Measurements from ENCODE around the gene FAM222B.
"Not testable (repeated sequence)": the region's sequence is repeated elsewhere in the genome, so short reads cannot be mapped to it uniquely, and the experiment has no call there.

FAM222B gene

GRCh38 chr17:28724500-28725165 is 118.0 kb downstream of the FAM222B start:
- Histone ChIP-seq H3K4me3 (ENCODE audit: low read length) (no peak overlapping the region), H3K9me3 (ENCODE audit: control insufficient read depth, low read length) (no peaks in the 10 kb centered on the region), H3K9ac (ENCODE audit: low read length) (peak overlapping the region; percentile 70), H3K4me1 (ENCODE audit: control insufficient read depth, insufficient read depth, low read length) (peaks cover 57% of the 10 kb centered on the region), H3K36me3 (ENCODE audit: control insufficient read depth, insufficient read depth, low read length) (peaks cover 11% of the 10 kb centered on the region), H3K27me3 (ENCODE audit: control insufficient read depth, insufficient read depth, low read length) (no peaks in the 10 kb centered on the region)

GRCh38 chr17:28723836-28724499 is 118.6 kb downstream of the FAM222B start:
- H3K9me3 ChIP-seq (ENCODE audit: control insufficient read depth, low read length); H3K4me3 ChIP-seq (ENCODE audit: low read length); H3K9ac ChIP-seq (ENCODE audit: low read length); H3K27me3 ChIP-seq (ENCODE audit: control insufficient read depth, insufficient read depth, low read length): not testable (repeated sequence)
- peaks cover 51% of the 10 kb centered on the region for H3K4me1 ChIP-seq (ENCODE audit: control insufficient read depth, insufficient read depth, low read length)
- H3K36me3 ChIP-seq (ENCODE audit: control insufficient read depth, insufficient read depth, low read length): peaks cover 11% of the 10 kb centered on the region

GRCh38 chr17:28723159-28723835 is 119.3 kb downstream of the FAM222B start:
- Histone ChIP-seq H3K9ac (ENCODE audit: low read length) (no peak overlapping the region), H3K4me3 (ENCODE audit: low read length) (no peak overlapping the region), H3K4me1 (ENCODE audit: control insufficient read depth, insufficient read depth, low read length) (peaks cover 53% of the 10 kb centered on the region), H3K27me3 (ENCODE audit: control insufficient read depth, insufficient read depth, low read length) (no peaks in the 10 kb centered on the region), H3K36me3 (ENCODE audit: control insufficient read depth, insufficient read depth, low read length) (peaks cover 11% of the 10 kb centered on the region), H3K9me3 (ENCODE audit: control insufficient read depth, low read length) (no peaks in the 10 kb centered on the region)

DNA sequence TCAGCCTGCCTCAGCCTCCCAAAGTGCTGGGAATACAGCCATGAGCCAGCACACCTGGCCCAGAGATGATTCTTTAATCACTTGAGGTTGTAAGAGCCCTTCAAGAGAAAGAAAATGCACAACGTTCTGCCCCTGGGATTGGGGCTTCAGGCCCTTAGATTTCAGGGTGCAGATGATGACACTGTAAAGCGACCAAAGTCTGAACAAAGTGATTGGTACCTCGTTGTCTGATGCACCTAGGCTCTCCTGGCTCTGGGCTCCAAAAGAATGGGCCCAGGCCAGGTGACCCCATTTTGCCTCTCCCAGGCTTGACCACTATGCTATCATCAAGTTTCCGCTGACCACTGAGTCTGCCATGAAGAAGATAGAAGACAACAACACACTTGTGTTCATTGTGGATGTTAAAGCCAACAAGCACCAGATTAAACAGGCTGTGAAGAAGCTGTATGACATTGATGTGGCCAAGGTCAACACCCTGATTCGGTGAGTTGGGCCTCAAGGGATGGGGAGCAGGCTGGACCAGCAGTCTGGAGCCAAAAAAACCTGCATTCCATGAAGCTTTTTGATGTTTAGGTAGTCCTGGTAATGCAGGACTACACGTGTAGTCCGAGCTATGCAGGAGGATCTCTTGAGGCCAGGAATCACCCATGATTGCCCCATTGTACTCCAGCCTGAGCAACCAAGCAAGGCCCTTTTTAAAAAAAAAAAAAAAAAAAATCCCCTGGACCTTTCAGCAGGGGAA is 120.0 kb downstream of the FAM222B start:
- Histone ChIP-seq H3K9ac (ENCODE audit: low read length) (peak overlapping the region; percentile 85), H3K4me1 (ENCODE audit: control insufficient read depth, insufficient read depth, low read length) (peaks cover 52% of the 10 kb centered on the region)

GRCh38 chr17:28720997-28721329 is 121.6 kb downstream of the FAM222B start:
- H3K36me3 ChIP-seq (ENCODE audit: control insufficient read depth, insufficient read depth, low read length): peaks cover 11% of the 10 kb centered on the region
- not testable (repeated sequence) for H3K9me3 ChIP-seq (ENCODE audit: control insufficient read depth, low read length); H3K27me3 ChIP-seq (ENCODE audit: control insufficient read depth, insufficient read depth, low read length)
- H3K4me3 ChIP-seq (ENCODE audit: low read length): peak overlapping the region; percentile 39
- H3K9ac ChIP-seq (ENCODE audit: low read length): peak overlapping the region; percentile 85
- H3K4me1 ChIP-seq (ENCODE audit: control insufficient read depth, insufficient read depth, low read length): peaks cover 47% of the 10 kb centered on the region

More for the DNA sequence above, 120.0 kb downstream of the FAM222B start:
- no peaks in the 10 kb centered on the region for H3K27me3 ChIP-seq (ENCODE audit: control insufficient read depth, insufficient read depth, low read length)
- no peaks in the 10 kb centered on the region for H3K9me3 ChIP-seq (ENCODE audit: control insufficient read depth, low read length)
- H3K36me3 ChIP-seq (ENCODE audit: control insufficient read depth, insufficient read depth, low read length): peaks cover 11% of the 10 kb centered on the region
- H3K4me3 ChIP-seq (ENCODE audit: low read length): no peak overlapping the region

- Histone ChIP-seq H3K4me3 (ENCODE audit: low read length) (peak overlapping the region; percentile 39), H3K9ac (ENCODE audit: low read length) (peak overlapping the region; percentile 85), H3K9me3 (ENCODE audit: control insufficient read depth, low read length) (no peaks in the 10 kb centered on the region), H3K4me1 (ENCODE audit: control insufficient read depth, insufficient read depth, low read length) (peaks cover 43% of the 10 kb centered on the region), H3K27me3 (ENCODE audit: control insufficient read depth, insufficient read depth, low read length) (peaks cover 7% of the 10 kb centered on the region), H3K36me3 (ENCODE audit: control insufficient read depth, insufficient read depth, low read length) (peaks cover 11% of the 10 kb centered on the region)
Observed at GRCh38 chr17:28720247-28720996, 122.2 kb downstream of the FAM222B start.

DNA sequence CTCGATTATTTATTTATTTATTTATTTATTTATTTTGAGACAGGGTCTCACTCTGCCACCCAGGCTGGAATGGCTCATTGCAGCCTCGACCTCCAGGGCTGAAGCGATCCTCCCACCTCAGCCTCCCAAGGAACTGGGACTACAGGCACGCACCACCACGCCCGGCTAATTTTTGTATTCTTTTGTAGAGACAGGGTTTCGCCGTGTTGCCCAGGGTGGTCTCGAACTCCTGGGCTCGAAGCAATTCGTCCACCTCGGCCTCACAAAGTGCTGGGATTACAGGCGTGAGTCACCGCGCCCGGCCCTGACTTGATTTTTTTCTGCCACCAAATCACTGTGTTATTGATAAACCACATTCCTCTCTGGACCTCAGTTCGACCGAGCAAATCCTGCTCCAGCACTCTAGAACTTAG is 123.6 kb downstream of the FAM222B start:
- peaks cover 7% of the 10 kb centered on the region for H3K27me3 ChIP-seq (ENCODE audit: control insufficient read depth, insufficient read depth, low read length)
- peaks cover 11% of the 10 kb centered on the region for H3K36me3 ChIP-seq (ENCODE audit: control insufficient read depth, insufficient read depth, low read length)
- peak overlapping the region; percentile 85 for H3K9ac ChIP-seq (ENCODE audit: low read length)
- peaks cover 29% of the 10 kb centered on the region for H3K4me1 ChIP-seq (ENCODE audit: control insufficient read depth, insufficient read depth, low read length)
- no peaks in the 10 kb centered on the region for H3K9me3 ChIP-seq (ENCODE audit: control insufficient read depth, low read length)
- peak overlapping the region; percentile 6 for H3K4me3 ChIP-seq (ENCODE audit: low read length)

GRCh38 chr17:28718333-28719020 is 124.1 kb downstream of the FAM222B start:
- peaks cover 27% of the 10 kb centered on the region for H3K4me1 ChIP-seq (ENCODE audit: control insufficient read depth, insufficient read depth, low read length)

DNA sequence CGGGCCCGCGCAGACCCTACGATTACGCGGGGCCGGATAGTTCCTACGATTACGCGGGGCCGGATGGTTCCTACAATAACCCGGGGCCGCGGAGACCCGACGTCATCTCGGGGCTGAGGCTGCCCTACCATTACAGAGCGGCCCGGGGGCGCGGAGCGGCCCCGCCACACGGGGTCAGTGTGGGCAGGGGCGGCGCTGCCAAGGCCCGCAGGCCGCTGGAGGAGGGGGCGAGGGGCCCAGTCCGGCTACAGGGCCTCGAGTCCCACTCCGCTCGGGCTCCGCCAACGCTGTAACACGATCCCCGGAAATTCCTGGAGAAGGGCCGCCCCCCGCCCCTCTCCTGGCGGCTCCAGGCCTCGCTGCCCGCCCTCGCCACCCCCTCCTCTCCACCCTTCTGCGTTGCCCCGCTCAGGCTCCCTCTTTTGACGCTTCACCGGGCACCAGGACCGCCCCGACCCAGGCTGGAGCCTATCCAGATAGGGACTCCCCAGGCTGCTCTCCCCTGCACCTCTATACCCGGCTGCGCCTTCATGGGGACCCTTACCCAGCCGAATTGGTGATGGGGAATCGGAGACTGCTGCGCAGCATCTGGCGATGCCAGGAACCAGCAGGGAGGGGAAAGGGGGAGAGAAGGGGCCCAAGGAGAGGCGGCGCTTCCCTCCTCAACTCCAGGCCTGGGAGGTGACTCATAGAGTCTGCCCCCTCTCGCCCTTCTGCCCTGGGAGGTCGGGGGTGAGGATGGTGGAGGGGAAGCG is 124.8 kb downstream of the FAM222B start, which contains the start of gene RAB34:
Gene RAB34 (minus strand): TSS at position 291 of the 755 bp plus-strand sequence. CDS start 602 bp downstream, outside the sequence.
- Histone ChIP-seq H3K27me3 (ENCODE audit: control insufficient read depth, insufficient read depth, low read length) (peaks cover 7% of the 10 kb centered on the region), H3K9ac (ENCODE audit: low read length) (peak within 1 kb of the TSS; percentile 68), H3K4me3 (ENCODE audit: low read length) (no peak within 1 kb of the TSS), H3K4me1 (ENCODE audit: control insufficient read depth, insufficient read depth, low read length) (peaks cover 21% of the 10 kb centered on the region), H3K36me3 (ENCODE audit: control insufficient read depth, insufficient read depth, low read length) (peaks cover 6% of the 10 kb centered on the region), H3K9me3 (ENCODE audit: control insufficient read depth, low read length) (no peaks in the 10 kb centered on the region)

More at GRCh38 chr17:28718333-28719020, 124.1 kb downstream of the FAM222B start:
- H3K27me3 ChIP-seq (ENCODE audit: control insufficient read depth, insufficient read depth, low read length): peaks cover 7% of the 10 kb centered on the region
- no peaks in the 10 kb centered on the region for H3K9me3 ChIP-seq (ENCODE audit: control insufficient read depth, low read length)
- H3K4me3 ChIP-seq (ENCODE audit: low read length): no peak overlapping the region
- peak overlapping the region; percentile 68 for H3K9ac ChIP-seq (ENCODE audit: low read length)
- H3K36me3 ChIP-seq (ENCODE audit: control insufficient read depth, insufficient read depth, low read length): peaks cover 11% of the 10 kb centered on the region

DNA sequence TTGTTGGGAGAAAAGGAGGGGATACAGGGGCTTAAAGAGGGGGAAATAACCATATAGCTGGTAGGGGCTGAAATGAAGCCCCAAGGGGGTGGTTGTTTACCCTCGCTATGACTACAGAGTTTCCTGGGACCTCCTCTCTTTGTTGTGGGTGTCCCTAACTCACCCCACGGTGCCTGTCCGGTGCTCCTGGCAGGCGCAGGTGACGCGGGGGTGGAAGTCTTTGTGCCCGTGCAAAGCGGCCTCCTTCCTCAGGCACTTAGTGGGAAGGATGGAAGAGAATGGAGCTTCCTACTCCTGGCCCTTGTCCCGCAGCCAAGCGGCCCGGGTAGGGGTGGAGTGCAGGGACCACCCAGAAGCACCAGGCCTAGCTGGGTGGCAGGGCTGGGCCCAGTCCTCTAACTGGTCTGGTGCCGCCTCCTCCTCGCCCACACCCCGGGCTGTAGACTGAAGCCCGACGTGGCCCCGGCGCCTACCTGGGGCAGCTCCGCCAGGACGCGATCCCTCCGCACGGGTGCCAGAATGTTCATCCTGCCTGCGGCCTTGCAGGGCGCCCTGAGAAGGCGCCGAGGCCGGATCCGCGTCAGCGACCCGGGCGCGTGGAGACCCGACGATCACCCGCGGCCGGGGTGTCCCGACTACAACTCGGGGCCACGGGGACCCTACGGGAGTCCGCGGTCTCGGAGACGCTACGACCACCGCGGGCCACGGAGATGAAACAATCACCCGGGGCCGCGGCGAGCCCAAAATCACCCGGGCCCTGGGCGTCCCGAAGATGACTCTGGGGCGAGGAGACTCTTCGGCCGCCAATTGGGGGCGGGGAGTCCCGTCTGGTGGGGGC is 125.6 kb downstream of the FAM222B start:
- peaks cover 22% of the 10 kb centered on the region for H3K4me1 ChIP-seq (ENCODE audit: control insufficient read depth, insufficient read depth, low read length)

More for the DNA sequence above, 125.6 kb downstream of the FAM222B start:
- Histone ChIP-seq H3K27me3 (ENCODE audit: control insufficient read depth, insufficient read depth, low read length) (peaks cover 7% of the 10 kb centered on the region), H3K36me3 (ENCODE audit: control insufficient read depth, insufficient read depth, low read length) (no peaks in the 10 kb centered on the region), H3K9ac (ENCODE audit: low read length) (peak overlapping the region; percentile 68), H3K4me3 (ENCODE audit: low read length) (no peak overlapping the region), H3K9me3 (ENCODE audit: control insufficient read depth, low read length) (no peaks in the 10 kb centered on the region)
